Middle frontal gyrus (tissue), 1 donor: Measurements from ENCODE around the gene F12.

Experiments
- DNase-seq: peaks from one replicate; pipeline ENCODE4 v3.0.0-alpha.2; 2015; ENCODE audit warnings: low spot score; ENCODE audit errors: extremely low spot score

The F12 gene

DNA sequence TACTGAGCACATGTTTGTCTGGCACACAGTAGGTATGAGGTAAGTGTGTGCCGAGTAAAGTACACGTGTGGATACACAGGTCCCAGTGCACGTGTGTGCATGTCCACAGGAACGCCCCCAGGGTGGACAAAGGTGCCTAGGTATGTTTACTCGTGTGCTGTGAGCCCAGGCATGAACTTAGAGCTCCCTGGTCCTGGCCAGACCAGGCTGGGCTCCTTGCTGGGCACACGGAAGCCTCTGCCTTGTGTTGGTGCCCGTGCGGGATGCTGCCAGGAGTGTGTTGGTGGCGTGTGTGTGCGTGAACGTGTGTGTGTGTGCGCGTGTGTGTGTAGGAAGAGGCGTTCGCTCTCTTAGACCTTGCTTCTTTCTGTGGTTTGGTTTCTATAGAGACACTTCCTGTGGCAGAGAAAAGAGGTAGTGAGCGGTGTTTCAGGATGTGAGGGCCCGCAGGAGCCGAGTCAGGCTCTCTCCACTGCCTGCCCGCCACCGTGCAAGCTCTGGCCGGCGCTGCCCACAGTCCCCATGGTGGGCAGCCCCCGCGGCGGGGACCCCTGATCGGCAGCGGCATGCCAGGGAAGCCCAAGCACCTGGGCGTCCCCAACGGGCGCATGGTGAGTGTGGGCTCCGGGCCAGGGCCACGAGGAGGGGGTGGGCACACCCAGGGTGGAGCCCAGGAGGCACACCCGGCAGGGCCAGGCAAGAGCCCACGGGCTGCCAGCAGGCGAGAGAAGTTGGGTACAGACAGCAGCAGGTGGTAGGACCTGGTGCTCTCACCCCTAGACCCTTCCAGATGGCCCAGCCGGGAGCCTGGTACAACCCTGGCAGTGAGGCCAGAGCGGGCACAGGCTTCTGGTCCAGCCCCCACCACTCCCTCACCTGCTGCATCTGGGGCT is 51.7 kb downstream of the F12 start, which contains the start of gene RGS14:
TSS of gene RGS14 (plus strand) at position 466 of the 893 bp plus-strand sequence. CDS start at position 567, 101 bp downstream.
- DNase-seq = no peak

DNA sequence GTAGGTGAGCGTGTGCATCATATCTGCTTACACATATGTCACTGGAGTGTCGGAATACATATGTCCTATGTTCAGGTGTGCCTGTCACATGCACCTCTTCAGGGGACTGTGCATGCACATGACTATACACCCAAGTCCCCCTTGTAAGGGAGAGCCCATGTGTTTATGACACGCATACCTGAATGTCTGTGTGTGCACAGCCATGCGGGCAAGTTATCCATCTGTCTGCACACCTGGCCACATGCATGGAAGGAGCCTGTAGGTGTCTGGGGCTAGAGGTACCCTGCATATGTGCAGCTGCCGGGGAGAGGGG is 52.3 kb downstream of the F12 start:
- DNase-seq = no peak

DNA sequence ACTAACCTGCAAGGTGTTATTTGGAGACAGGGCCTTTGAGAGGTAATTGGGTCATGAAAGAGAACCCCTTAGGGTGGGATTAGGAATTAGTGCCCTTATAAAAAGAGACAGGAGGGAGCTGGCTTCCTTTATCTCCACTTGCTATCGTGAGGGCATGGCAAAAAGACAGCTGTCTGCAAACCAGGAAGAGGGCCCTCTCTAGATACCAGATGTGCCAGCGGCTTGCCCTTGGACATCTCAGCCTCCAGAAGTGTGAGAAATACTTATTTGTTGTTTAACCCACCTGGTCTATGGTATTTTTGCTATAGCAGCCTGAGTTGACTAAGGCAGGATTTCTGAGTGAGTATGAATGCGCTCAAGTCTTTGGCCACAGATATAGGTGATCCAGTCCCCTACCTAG is 52.6 kb downstream of the F12 start:
- DNase-seq = no peak

GRCh38 chr5:177355868-177356168 is 53.5 kb downstream of the F12 start:
- DNase-seq = no peak

DNA sequence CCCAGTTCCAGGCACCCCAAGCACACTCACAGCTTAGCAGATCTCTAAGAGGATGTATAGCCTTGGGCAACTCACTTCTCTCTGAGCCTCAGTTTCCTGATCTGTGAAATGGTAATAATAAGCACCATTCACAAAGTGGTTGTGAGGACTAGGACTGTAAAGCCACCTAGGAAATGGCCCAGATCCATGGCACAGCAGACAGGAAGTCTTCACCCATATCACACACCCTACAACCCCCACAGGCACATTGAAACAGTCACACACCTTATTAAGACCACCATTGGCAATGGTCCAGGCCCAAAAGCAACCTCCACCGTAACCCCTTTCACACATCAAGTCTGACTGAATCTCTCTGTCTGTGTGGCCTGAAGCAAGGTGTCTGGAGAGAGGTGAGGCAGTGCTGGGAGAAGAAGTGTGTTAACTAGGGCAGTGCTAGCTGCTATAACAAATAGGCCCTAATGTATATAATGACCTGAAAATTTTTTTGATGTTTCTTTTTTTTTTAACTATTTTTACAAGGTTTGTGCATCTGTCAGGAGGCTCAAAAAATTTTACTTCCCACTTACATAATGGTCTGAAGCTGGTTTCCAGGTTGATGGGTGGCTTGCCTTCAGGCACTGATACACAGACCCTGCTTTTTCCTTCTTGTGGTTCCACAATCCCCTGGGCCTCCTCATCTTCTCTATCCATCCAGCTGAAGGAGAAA is 54.0 kb downstream of the F12 start:
- no peak for DNase-seq

GRCh38 chr5:177354711-177355110 is 54.7 kb downstream of the F12 start:
- no peak for DNase-seq

DNA sequence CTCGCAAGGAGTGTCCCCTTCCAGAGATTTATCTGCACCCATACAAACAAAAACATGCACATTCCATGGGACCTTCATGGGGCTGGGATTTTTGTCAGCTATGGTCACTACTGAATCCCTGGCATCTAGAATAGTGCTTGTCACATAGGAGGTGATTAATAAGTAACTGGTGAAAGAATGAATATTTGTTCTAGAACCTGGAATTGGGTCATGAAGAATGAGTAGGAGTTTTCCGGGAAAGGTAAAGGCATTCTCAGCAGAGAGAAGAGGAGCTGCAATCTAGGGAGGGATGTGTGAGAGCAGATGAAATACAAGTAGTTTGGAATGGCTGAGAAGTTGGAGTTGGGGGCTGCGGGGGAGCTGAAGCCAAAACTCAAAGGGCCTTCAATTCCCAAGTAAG is 55.1 kb downstream of the F12 start:
- DNase-seq = no peak

GRCh38 chr5:177353093-177353492 is 56.3 kb downstream of the F12 start:
- no peak for DNase-seq
